ENCODE measurements around the gene FSD1. TPM values are rescaled to one million over a fixed set of nuclear protein-coding genes. Genes with fewer than 3 reads are reported as not detected.

FSD1 gene
- total and polyA plus RNA-seq, 4 donors, result 0.31 to 1.1 (median 0.48) TPM

GRCh38 chr19:4266253-4267000 is 38.0 kb upstream of the FSD1 start:
- Histone ChIP-seq H3K9ac (ENCODE audit: insufficient read depth in 1 of 2, low read length in 2 of 2) (no peak overlapping the region), H3K36me3 (ENCODE audit: control insufficient read depth in 4 of 4, insufficient read depth in 4 of 4, low read length in 4 of 4) (peaks cover 0 to 47% (median 15%) of the 10 kb centered on the region in 4 donors), H3K4me1 (ENCODE audit: control insufficient read depth in 5 of 5, insufficient read depth in 5 of 5, low read length in 5 of 5) (no peaks in the 10 kb centered on the region), H3K9me3 (ENCODE audit: control insufficient read depth in 4 of 4, insufficient read depth in 3 of 4, low read length in 3 of 4) (no peaks in the 10 kb centered on the region), H3K4me3 (no peak overlapping the region), H3K27ac (ENCODE audit: low read depth in 1 of 2, low read length in 1 of 2) (no peak overlapping the region), H3K27me3 (ENCODE audit: control insufficient read depth in 3 of 3, insufficient read depth in 3 of 3, low read length in 2 of 3) (no peaks in the 10 kb centered on the region)
- no peak for TF ChIP-seq CTCF (IDR thresholded peaks at IDR 0.05; ENCODE audit: control extremely low read depth, extremely low read depth)
- ATAC-seq (ENCODE audit: insufficient read depth, low FRiP score) (no peak), DNase-seq (no peak)
- 83 to 87% methylated on average over 18 of the region's 18 CpGs for WGBS, 2 donors

GRCh38 chr19:4267101-4267900 is 37.1 kb upstream of the FSD1 start:
- H3K4me3 ChIP-seq, result no peak overlapping the region
- 57 to 59% methylated on average over 21 of the region's 21 CpGs for WGBS, 2 donors
- DNase-seq (peak; percentile 16 to 33 (median 21)), ATAC-seq (ENCODE audit: insufficient read depth, low FRiP score) (peak; percentile 58)
- H3K36me3 ChIP-seq (ENCODE audit: control insufficient read depth in 4 of 4, insufficient read depth in 4 of 4, low read length in 4 of 4), result peaks cover 0 to 47% (median 15%) of the 10 kb centered on the region in 4 donors
- TF ChIP-seq CTCF (IDR thresholded peaks at IDR 0.05; ENCODE audit: control extremely low read depth, extremely low read depth), result peak; percentile 56
- H3K9me3 ChIP-seq (ENCODE audit: control insufficient read depth in 4 of 4, insufficient read depth in 3 of 4, low read length in 3 of 4), result no peaks in the 10 kb centered on the region
- H3K27me3 ChIP-seq (ENCODE audit: control insufficient read depth in 3 of 3, insufficient read depth in 3 of 3, low read length in 2 of 3), result no peaks in the 10 kb centered on the region
- no peaks in the 10 kb centered on the region for H3K4me1 ChIP-seq (ENCODE audit: control insufficient read depth in 5 of 5, insufficient read depth in 5 of 5, low read length in 5 of 5)
- no peak overlapping the region for H3K27ac ChIP-seq (ENCODE audit: low read depth in 1 of 2, low read length in 1 of 2)
- no peak overlapping the region for H3K9ac ChIP-seq (ENCODE audit: insufficient read depth in 1 of 2, low read length in 2 of 2)

- Histone ChIP-seq H3K4me3 (no peak overlapping the region), H3K9ac (ENCODE audit: insufficient read depth in 1 of 2, low read length in 2 of 2) (no peak overlapping the region), H3K27ac (ENCODE audit: low read depth in 1 of 2, low read length in 1 of 2) (no peak overlapping the region), H3K4me1 (ENCODE audit: control insufficient read depth in 5 of 5, insufficient read depth in 5 of 5, low read length in 5 of 5) (no peaks in the 10 kb centered on the region), H3K36me3 (ENCODE audit: control insufficient read depth in 4 of 4, insufficient read depth in 4 of 4, low read length in 4 of 4) (peaks cover 0 to 43% (median 15%) of the 10 kb centered on the region in 4 donors), H3K9me3 (ENCODE audit: control insufficient read depth in 4 of 4, insufficient read depth in 3 of 4, low read length in 3 of 4) (no peaks in the 10 kb centered on the region), H3K27me3 (ENCODE audit: control insufficient read depth in 3 of 3, insufficient read depth in 3 of 3, low read length in 2 of 3) (no peaks in the 10 kb centered on the region)
- 90 to 94% methylated on average over 30 of the region's 30 CpGs for WGBS, 2 donors
- ATAC-seq (ENCODE audit: insufficient read depth, low FRiP score) (no peak), DNase-seq (no peak)
- TF ChIP-seq CTCF (IDR thresholded peaks at IDR 0.05; ENCODE audit: control extremely low read depth, extremely low read depth), result no peak
These were observed 36.2 kb upstream of the FSD1 start for GRCh38 chr19:4267901-4268815.
